ENCODE measurements around the gene LRBA.

The LRBA gene

GRCh38 chr4:150368667-150369066 is 646.4 kb downstream of the LRBA start:
- no peaks in the 10 kb centered on the region for H4K20me1 ChIP-seq (ENCODE audit: insufficient read depth, low read length)
- no peak overlapping the region for H3K4me3 ChIP-seq (ENCODE audit: low read length)
- H3K79me2 ChIP-seq (ENCODE audit: low read length) = no peaks in the 10 kb centered on the region
- no peak for DNase-seq
- H3K27ac ChIP-seq (ENCODE audit: low read length) = no peak overlapping the region
- H3K4me2 ChIP-seq (ENCODE audit: low read depth, low read length) = no peak overlapping the region
- no peak overlapping the region for H2AFZ ChIP-seq (ENCODE audit: low read length)
- H3K4me1 ChIP-seq (ENCODE audit: low read length) = peaks cover 7% of the 10 kb centered on the region
- H3K36me3 ChIP-seq (replicated peaks; ENCODE audit: insufficient read depth, low read length) = no peaks in the 10 kb centered on the region
- no peaks in the 10 kb centered on the region for H3K9me3 ChIP-seq (replicated peaks; ENCODE audit: insufficient read depth, low read length)
- TF ChIP-seq EZH2phosphoT487 (IDR thresholded peaks at IDR 0.05; ENCODE audit: low read length) = no peak
- TF ChIP-seq EZH2 (optimal IDR thresholded peaks at IDR 0.05; ENCODE audit: low read depth, low read length) = no peak
- no peak for TF ChIP-seq CTCF (IDR thresholded peaks at IDR 0.05; ENCODE audit: low read length)
- no peaks in the 10 kb centered on the region for H3K9me2 ChIP-seq (replicated peaks; ENCODE audit: insufficient read depth, low read length)
- no peak overlapping the region for H3K9ac ChIP-seq (ENCODE audit: low read length)
- no peaks in the 10 kb centered on the region for H3K27me3 ChIP-seq (replicated peaks; ENCODE audit: insufficient read depth, low read length)
- H3F3A ChIP-seq (ENCODE audit: insufficient read depth, low read length) = no peaks in the 10 kb centered on the region

- no peak overlapping the region for H3K4me3 ChIP-seq (ENCODE audit: low read length)
- H3K79me2 ChIP-seq (ENCODE audit: low read length) = no peaks in the 10 kb centered on the region
- H4K20me1 ChIP-seq (ENCODE audit: insufficient read depth, low read length) = no peaks in the 10 kb centered on the region
- peaks cover 7% of the 10 kb centered on the region for H3K4me1 ChIP-seq (ENCODE audit: low read length)
- no peaks in the 10 kb centered on the region for H3F3A ChIP-seq (ENCODE audit: insufficient read depth, low read length)
- no peak overlapping the region for H3K27ac ChIP-seq (ENCODE audit: low read length)
- no peak overlapping the region for H2AFZ ChIP-seq (ENCODE audit: low read length)
- DNase-seq = no peak
- no peak overlapping the region for H3K4me2 ChIP-seq (ENCODE audit: low read depth, low read length)
- no peaks in the 10 kb centered on the region for H3K9me2 ChIP-seq (replicated peaks; ENCODE audit: insufficient read depth, low read length)
- H3K9me3 ChIP-seq (replicated peaks; ENCODE audit: insufficient read depth, low read length) = no peaks in the 10 kb centered on the region
- no peaks in the 10 kb centered on the region for H3K36me3 ChIP-seq (replicated peaks; ENCODE audit: insufficient read depth, low read length)
- no peak overlapping the region for H3K9ac ChIP-seq (ENCODE audit: low read length)
- H3K27me3 ChIP-seq (replicated peaks; ENCODE audit: insufficient read depth, low read length) = no peaks in the 10 kb centered on the region
- TF ChIP-seq CTCF (IDR thresholded peaks at IDR 0.05; ENCODE audit: low read length) = no peak
- no peak for TF ChIP-seq EZH2 (optimal IDR thresholded peaks at IDR 0.05; ENCODE audit: low read depth, low read length)
- TF ChIP-seq EZH2phosphoT487 (IDR thresholded peaks at IDR 0.05; ENCODE audit: low read length) = no peak
Observed at GRCh38 chr4:150367326-150367725, 647.8 kb downstream of the LRBA start.

- H3F3A ChIP-seq (ENCODE audit: insufficient read depth, low read length) = no peaks in the 10 kb centered on the region
- no peak overlapping the region for H3K4me3 ChIP-seq (ENCODE audit: low read length)
- DNase-seq = no peak
- no peak overlapping the region for H2AFZ ChIP-seq (ENCODE audit: low read length)
- no peaks in the 10 kb centered on the region for H3K9me2 ChIP-seq (replicated peaks; ENCODE audit: insufficient read depth, low read length)
- no peak overlapping the region for H3K9ac ChIP-seq (ENCODE audit: low read length)
- no peaks in the 10 kb centered on the region for H3K36me3 ChIP-seq (replicated peaks; ENCODE audit: insufficient read depth, low read length)
- no peak overlapping the region for H3K4me2 ChIP-seq (ENCODE audit: low read depth, low read length)
- H3K79me2 ChIP-seq (ENCODE audit: low read length) = no peaks in the 10 kb centered on the region
- TF ChIP-seq EZH2 (optimal IDR thresholded peaks at IDR 0.05; ENCODE audit: low read depth, low read length) (no peak), CTCF (IDR thresholded peaks at IDR 0.05; ENCODE audit: low read length) (no peak)
- no peaks in the 10 kb centered on the region for H4K20me1 ChIP-seq (ENCODE audit: insufficient read depth, low read length)
- H3K27ac ChIP-seq (ENCODE audit: low read length) = no peak overlapping the region
- peaks cover 7% of the 10 kb centered on the region for H3K4me1 ChIP-seq (ENCODE audit: low read length)
- H3K9me3 ChIP-seq (replicated peaks; ENCODE audit: insufficient read depth, low read length) = no peaks in the 10 kb centered on the region
- H3K27me3 ChIP-seq (replicated peaks; ENCODE audit: insufficient read depth, low read length) = no peaks in the 10 kb centered on the region
Observed at GRCh38 chr4:150366487-150366999, 648.5 kb downstream of the LRBA start.

All from MM.1S (cell line).